Measurements from ENCODE around the gene SH3BP1. TPM values are rescaled to one million over a fixed set of nuclear protein-coding genes. Genes with fewer than 3 reads are reported as not detected.

SH3BP1 gene
- total RNA-seq = 10 to 100 TPM in 2 of 4 donors, 1 to 10 TPM in 2; 4.3 to 21.2 (median 7.8) TPM

GRCh38 chr22:37639070-37639760 is at the start of gene SH3BP1:
SH3BP1 (plus strand) TSS chr22:37639669; CDS start chr22:37639788, 119 bp downstream.
- no peak for TF ChIP-seq CTCF (IDR thresholded peaks at IDR 0.05; ENCODE audit: low read depth)

- TF ChIP-seq CTCF (IDR thresholded peaks at IDR 0.05; ENCODE audit: low read depth) = no peak
Measured at GRCh38 chr22:37591823-37592404, 47.6 kb upstream of the SH3BP1 start.

- no peak for TF ChIP-seq CTCF (IDR thresholded peaks at IDR 0.05; ENCODE audit: low read depth)
Measured at GRCh38 chr22:37594237-37594636, 45.2 kb upstream of the SH3BP1 start.

- TF ChIP-seq CTCF (IDR thresholded peaks at IDR 0.05; ENCODE audit: low read depth) = no peak
Measured at GRCh38 chr22:37599153-37599552, 40.3 kb upstream of the SH3BP1 start.

GRCh38 chr22:37601203-37601539 is 38.3 kb upstream of the SH3BP1 start:
- TF ChIP-seq CTCF (IDR thresholded peaks at IDR 0.05; ENCODE audit: low read depth) = no peak

GRCh38 chr22:37601540-37602442 is 37.7 kb upstream of the SH3BP1 start:
- TF ChIP-seq CTCF (IDR thresholded peaks at IDR 0.05; ENCODE audit: low read depth) = no peak

GRCh38 chr22:37604074-37604473 is 35.4 kb upstream of the SH3BP1 start:
- no peak for TF ChIP-seq CTCF (IDR thresholded peaks at IDR 0.05; ENCODE audit: low read depth)
